ENCODE data around the gene DLGAP1. TPM values are rescaled to one million over a fixed set of nuclear protein-coding genes. Genes with fewer than 3 reads are reported as not detected.

Gene DLGAP1
- polyA plus RNA-seq, 1 donor from 2014 or later, result 4.5 TPM

DNA sequence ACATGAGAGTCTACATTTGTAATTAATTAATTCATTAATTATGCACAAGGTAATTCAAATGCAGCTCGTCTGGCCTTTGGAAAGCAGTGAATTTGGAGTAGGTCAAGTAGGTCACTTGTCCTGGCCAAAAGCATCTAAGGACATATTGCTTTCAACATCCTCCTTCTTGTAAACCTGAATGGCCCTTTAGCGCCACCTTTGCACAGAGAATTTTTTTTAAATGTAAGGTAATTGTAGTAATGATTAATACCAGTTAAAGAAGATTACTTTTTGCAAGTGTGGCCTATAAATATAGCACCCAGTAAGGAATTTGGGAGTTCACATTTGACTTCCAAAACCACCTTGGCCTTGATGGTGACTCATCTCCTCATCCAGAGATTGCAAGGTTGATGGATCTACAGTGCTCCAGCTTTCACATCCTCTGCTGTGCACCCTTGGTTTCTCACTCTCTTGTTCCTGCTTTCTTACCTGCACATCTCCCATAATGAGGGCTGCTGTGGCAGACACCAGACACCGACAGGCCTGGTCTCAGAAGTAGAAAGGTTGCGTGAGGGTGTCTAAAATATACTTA is 523.5 kb downstream of the DLGAP1 start:
- Histone ChIP-seq H3K27me3 (ENCODE audit: insufficient read depth, low read depth, low read length) (no peaks in the 10 kb centered on the region), H3K4me2 (ENCODE audit: low read length) (no peak overlapping the region), H3K27ac (ENCODE audit: low read length) (no peak overlapping the region), H3K9ac (ENCODE audit: low read length) (no peak overlapping the region), H3K36me3 (ENCODE audit: insufficient read depth, low read length) (no peaks in the 10 kb centered on the region), H4K20me1 (ENCODE audit: insufficient read depth) (no peaks in the 10 kb centered on the region), H3K4me3 (ENCODE audit: low read length) (no peak overlapping the region), H2AFZ (ENCODE audit: low read depth, low read length) (no peak overlapping the region), H3F3A (ENCODE audit: insufficient read depth, low read length, poor library complexity, severe bottlenecking) (no peaks in the 10 kb centered on the region), H3K79me2 (replicated peaks; ENCODE audit: insufficient read depth, low read length) (no peaks in the 10 kb centered on the region), H3K9me3 (ENCODE audit: low read length) (no peaks in the 10 kb centered on the region), H3K9me2 (ENCODE audit: insufficient read depth, low read length) (no peaks in the 10 kb centered on the region)
- no peak for TF ChIP-seq MXI1 (conservative IDR thresholded peaks at IDR 0.05; ENCODE audit: poor library complexity, severe bottlenecking)

DNA sequence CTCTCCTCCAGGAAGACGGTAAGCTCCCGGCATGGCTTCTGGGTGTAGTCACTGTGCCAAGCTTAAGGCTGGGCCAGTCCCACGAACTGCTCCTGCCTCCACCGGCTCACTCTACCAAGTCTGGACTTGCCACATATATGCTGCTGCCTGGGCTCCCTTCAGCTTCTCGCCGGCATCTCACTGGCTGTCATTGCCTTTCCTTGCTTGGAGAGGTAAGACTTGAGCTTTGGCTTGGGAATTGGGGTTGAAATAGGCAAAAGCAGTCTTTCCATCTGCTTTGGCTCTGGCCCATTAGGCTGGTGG is 524.1 kb downstream of the DLGAP1 start:
- Histone ChIP-seq H3K27ac (ENCODE audit: low read length) (no peak overlapping the region), H3K9me3 (ENCODE audit: low read length) (no peaks in the 10 kb centered on the region), H3K27me3 (ENCODE audit: insufficient read depth, low read depth, low read length) (no peaks in the 10 kb centered on the region), H3F3A (ENCODE audit: insufficient read depth, low read length, poor library complexity, severe bottlenecking) (no peaks in the 10 kb centered on the region), H3K4me2 (ENCODE audit: low read length) (no peak overlapping the region), H4K20me1 (ENCODE audit: insufficient read depth) (no peaks in the 10 kb centered on the region), H2AFZ (ENCODE audit: low read depth, low read length) (no peak overlapping the region), H3K79me2 (replicated peaks; ENCODE audit: insufficient read depth, low read length) (no peaks in the 10 kb centered on the region), H3K9ac (ENCODE audit: low read length) (no peak overlapping the region), H3K9me2 (ENCODE audit: insufficient read depth, low read length) (no peaks in the 10 kb centered on the region), H3K36me3 (ENCODE audit: insufficient read depth, low read length) (no peaks in the 10 kb centered on the region), H3K4me3 (ENCODE audit: low read length) (no peak overlapping the region)
- no peak for TF ChIP-seq POLR2AphosphoS5 (IDR thresholded peaks at IDR 0.05)
- no peak for TF ChIP-seq EP300 (conservative IDR thresholded peaks at IDR 0.05; ENCODE audit: poor library complexity, severe bottlenecking)
- TF ChIP-seq RAD21 (conservative IDR thresholded peaks at IDR 0.05), result no peak

DNA sequence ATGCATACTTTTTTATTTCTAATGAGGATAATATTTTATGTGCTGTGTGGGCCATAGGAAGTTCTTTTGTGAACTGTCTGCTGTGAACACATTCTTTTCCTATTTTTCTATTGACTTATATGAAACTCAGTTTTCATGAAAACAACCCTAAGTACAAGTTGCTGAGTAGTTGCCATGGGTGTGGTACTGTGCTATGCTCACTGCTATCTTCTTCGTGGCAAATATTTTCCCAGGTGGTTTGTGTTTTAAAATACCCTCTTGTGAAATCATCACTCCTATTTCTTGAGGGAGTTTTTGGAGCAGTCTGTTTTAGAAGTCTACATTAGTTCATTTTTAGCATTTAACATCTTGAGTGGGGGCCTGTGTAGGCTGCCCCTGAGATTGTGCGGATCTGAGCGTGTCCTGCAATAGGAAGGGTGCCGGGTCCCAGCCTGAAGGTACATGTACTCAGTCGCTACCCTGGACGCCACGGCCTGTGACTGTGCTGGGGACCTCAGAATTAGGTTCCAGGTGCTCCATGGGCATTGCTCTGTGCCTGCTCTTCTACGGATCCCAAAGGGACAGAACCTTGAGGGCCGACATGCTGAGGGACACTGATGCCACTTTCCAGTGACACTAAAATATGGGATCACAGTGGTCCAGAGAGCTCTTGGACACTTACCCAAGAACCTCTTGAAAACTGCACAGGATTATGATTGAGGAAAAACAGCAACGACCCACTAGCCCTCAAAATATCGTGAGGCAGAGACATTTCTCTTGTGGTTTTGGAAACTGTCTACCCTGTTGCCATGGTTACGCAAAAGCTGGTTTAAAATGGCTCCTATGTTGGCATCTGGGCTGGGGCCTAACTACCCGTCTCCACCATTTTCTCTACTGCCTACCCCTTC is 524.7 kb downstream of the DLGAP1 start:
- Histone ChIP-seq H3K4me3 (ENCODE audit: low read length) (no peak overlapping the region), H3K27me3 (ENCODE audit: insufficient read depth, low read depth, low read length) (no peaks in the 10 kb centered on the region), H3K9me2 (ENCODE audit: insufficient read depth, low read length) (no peaks in the 10 kb centered on the region), H4K20me1 (ENCODE audit: insufficient read depth) (no peaks in the 10 kb centered on the region), H2AFZ (ENCODE audit: low read depth, low read length) (no peak overlapping the region), H3K79me2 (replicated peaks; ENCODE audit: insufficient read depth, low read length) (no peaks in the 10 kb centered on the region), H3K36me3 (ENCODE audit: insufficient read depth, low read length) (no peaks in the 10 kb centered on the region), H3K4me2 (ENCODE audit: low read length) (no peak overlapping the region), H3F3A (ENCODE audit: insufficient read depth, low read length, poor library complexity, severe bottlenecking) (no peaks in the 10 kb centered on the region), H3K9me3 (ENCODE audit: low read length) (no peaks in the 10 kb centered on the region), H3K27ac (ENCODE audit: low read length) (no peak overlapping the region), H3K9ac (ENCODE audit: low read length) (no peak overlapping the region)
- no peak for TF ChIP-seq RAD21 (conservative IDR thresholded peaks at IDR 0.05)
- TF ChIP-seq SMC3 (conservative IDR thresholded peaks at IDR 0.05; ENCODE audit: poor library complexity), result no peak
- TF ChIP-seq EP300 (conservative IDR thresholded peaks at IDR 0.05; ENCODE audit: poor library complexity, severe bottlenecking), result no peak
- no peak for TF ChIP-seq EZH2 (IDR thresholded peaks at IDR 0.05; ENCODE audit: borderline replicate concordance, insufficient read depth, low read length, poor library complexity, severe bottlenecking)
- TF ChIP-seq, protein P1, sequence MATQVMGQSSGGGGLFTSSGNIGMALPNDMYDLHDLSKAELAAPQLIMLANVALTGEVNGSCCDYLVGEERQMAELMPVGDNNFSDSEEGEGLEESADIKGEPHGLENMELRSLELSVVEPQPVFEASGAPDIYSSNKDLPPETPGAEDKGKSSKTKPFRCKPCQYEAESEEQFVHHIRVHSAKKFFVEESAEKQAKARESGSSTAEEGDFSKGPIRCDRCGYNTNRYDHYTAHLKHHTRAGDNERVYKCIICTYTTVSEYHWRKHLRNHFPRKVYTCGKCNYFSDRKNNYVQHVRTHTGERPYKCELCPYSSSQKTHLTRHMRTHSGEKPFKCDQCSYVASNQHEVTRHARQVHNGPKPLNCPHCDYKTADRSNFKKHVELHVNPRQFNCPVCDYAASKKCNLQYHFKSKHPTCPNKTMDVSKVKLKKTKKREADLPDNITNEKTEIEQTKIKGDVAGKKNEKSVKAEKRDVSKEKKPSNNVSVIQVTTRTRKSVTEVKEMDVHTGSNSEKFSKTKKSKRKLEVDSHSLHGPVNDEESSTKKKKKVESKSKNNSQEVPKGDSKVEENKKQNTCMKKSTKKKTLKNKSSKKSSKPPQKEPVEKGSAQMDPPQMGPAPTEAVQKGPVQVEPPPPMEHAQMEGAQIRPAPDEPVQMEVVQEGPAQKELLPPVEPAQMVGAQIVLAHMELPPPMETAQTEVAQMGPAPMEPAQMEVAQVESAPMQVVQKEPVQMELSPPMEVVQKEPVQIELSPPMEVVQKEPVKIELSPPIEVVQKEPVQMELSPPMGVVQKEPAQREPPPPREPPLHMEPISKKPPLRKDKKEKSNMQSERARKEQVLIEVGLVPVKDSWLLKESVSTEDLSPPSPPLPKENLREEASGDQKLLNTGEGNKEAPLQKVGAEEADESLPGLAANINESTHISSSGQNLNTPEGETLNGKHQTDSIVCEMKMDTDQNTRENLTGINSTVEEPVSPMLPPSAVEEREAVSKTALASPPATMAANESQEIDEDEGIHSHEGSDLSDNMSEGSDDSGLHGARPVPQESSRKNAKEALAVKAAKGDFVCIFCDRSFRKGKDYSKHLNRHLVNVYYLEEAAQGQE (IDR thresholded peaks at IDR 0.05; ENCODE audit: borderline replicate concordance), result no peak
- TF ChIP-seq POLR2AphosphoS5 (IDR thresholded peaks at IDR 0.05), result no peak
- TF ChIP-seq TAF1 (IDR thresholded peaks at IDR 0.05; ENCODE audit: low read depth), result no peak
- TF ChIP-seq MXI1 (conservative IDR thresholded peaks at IDR 0.05; ENCODE audit: poor library complexity, severe bottlenecking), result no peak
- TF ChIP-seq, protein P2, sequence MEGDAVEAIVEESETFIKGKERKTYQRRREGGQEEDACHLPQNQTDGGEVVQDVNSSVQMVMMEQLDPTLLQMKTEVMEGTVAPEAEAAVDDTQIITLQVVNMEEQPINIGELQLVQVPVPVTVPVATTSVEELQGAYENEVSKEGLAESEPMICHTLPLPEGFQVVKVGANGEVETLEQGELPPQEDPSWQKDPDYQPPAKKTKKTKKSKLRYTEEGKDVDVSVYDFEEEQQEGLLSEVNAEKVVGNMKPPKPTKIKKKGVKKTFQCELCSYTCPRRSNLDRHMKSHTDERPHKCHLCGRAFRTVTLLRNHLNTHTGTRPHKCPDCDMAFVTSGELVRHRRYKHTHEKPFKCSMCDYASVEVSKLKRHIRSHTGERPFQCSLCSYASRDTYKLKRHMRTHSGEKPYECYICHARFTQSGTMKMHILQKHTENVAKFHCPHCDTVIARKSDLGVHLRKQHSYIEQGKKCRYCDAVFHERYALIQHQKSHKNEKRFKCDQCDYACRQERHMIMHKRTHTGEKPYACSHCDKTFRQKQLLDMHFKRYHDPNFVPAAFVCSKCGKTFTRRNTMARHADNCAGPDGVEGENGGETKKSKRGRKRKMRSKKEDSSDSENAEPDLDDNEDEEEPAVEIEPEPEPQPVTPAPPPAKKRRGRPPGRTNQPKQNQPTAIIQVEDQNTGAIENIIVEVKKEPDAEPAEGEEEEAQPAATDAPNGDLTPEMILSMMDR (IDR thresholded peaks at IDR 0.05; ENCODE audit: poor library complexity, severe bottlenecking), result no peak

All from neural cell (in vitro differentiated cells).